Measurements from ENCODE around the gene EXD3. TPM values are rescaled to one million over a fixed set of nuclear protein-coding genes. Genes with fewer than 3 reads are reported as not detected.

The EXD3 gene
- total and polyA plus RNA-seq, 2 of the 13 experiments (the other 11 are each of a cell fraction or from before 2014, with no cell fraction given), result 2.7 to 4.8 TPM

DNA sequence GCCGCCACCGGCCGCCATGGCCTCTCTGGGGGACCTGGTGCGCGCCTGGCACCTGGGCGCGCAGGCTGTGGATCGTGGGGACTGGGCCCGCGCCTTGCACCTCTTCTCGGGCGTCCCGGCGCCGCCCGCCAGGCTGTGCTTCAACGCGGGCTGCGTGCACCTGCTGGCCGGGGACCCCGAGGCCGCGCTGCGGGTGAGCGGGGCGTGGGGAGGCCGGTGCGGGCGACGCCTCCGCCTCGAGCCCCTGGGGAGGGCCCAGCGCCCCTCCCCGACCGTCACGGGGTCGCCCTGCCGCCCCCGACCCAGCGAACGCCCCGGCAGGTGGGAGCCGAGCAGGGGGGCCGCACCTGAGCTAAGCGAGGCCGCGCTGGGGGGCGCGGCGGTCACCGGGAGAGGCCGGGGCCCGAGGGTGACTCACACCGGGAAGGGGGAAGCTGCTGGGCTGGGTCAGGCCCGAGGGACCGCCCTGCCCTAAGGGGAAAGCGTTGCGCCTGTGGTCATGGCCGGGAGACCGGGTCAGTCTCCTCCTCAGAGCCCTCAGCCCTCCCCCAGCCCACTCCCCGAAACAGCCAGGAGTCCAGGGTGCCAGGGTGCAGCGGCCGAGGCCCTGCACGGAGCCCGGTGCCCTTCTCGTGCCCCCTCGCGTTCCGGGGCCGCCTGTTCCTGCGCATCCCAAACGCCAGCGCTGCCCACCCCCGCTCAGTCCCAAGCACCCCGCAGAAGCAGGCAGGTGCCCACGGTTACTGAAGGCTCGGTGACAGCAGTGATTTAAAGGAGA, 741 bp upstream of the EXD3 start (continued):
- TF ChIP-seq, protein P1, sequence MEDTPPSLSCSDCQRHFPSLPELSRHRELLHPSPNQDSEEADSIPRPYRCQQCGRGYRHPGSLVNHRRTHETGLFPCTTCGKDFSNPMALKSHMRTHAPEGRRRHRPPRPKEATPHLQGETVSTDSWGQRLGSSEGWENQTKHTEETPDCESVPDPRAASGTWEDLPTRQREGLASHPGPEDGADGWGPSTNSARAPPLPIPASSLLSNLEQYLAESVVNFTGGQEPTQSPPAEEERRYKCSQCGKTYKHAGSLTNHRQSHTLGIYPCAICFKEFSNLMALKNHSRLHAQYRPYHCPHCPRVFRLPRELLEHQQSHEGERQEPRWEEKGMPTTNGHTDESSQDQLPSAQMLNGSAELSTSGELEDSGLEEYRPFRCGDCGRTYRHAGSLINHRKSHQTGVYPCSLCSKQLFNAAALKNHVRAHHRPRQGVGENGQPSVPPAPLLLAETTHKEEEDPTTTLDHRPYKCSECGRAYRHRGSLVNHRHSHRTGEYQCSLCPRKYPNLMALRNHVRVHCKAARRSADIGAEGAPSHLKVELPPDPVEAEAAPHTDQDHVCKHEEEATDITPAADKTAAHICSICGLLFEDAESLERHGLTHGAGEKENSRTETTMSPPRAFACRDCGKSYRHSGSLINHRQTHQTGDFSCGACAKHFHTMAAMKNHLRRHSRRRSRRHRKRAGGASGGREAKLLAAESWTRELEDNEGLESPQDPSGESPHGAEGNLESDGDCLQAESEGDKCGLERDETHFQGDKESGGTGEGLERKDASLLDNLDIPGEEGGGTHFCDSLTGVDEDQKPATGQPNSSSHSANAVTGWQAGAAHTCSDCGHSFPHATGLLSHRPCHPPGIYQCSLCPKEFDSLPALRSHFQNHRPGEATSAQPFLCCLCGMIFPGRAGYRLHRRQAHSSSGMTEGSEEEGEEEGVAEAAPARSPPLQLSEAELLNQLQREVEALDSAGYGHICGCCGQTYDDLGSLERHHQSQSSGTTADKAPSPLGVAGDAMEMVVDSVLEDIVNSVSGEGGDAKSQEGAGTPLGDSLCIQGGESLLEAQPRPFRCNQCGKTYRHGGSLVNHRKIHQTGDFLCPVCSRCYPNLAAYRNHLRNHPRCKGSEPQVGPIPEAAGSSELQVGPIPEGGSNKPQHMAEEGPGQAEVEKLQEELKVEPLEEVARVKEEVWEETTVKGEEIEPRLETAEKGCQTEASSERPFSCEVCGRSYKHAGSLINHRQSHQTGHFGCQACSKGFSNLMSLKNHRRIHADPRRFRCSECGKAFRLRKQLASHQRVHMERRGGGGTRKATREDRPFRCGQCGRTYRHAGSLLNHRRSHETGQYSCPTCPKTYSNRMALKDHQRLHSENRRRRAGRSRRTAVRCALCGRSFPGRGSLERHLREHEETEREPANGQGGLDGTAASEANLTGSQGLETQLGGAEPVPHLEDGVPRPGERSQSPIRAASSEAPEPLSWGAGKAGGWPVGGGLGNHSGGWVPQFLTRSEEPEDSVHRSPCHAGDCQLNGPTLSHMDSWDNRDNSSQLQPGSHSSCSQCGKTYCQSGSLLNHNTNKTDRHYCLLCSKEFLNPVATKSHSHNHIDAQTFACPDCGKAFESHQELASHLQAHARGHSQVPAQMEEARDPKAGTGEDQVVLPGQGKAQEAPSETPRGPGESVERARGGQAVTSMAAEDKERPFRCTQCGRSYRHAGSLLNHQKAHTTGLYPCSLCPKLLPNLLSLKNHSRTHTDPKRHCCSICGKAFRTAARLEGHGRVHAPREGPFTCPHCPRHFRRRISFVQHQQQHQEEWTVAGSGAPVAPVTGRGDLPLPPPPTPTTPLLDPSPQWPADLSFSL (CRISPR knock-in tag; IDR thresholded peaks at IDR 0.05), result no peak
- TF ChIP-seq ZNF264 (CRISPR knock-in tag; IDR thresholded peaks at IDR 0.05) (no peak), NCOA5 (CRISPR knock-in tag; IDR thresholded peaks at IDR 0.05) (no peak), TGIF2 (CRISPR knock-in tag; IDR thresholded peaks at IDR 0.05) (no peak), ZNF598 (CRISPR knock-in tag; IDR thresholded peaks at IDR 0.05; ENCODE audit: borderline replicate concordance) (no peak), NR2F6 (IDR thresholded peaks at IDR 0.05) (no peak), NR2F6 (CRISPR knock-in tag; IDR thresholded peaks at IDR 0.05) (0 out of 2 replicates have a peak, but pooled peaks have one; percentile 11), ZNF841 (CRISPR knock-in tag; IDR thresholded peaks at IDR 0.05; ENCODE audit: borderline replicate concordance) (no peak)
- TF ChIP-seq, protein P2, sequence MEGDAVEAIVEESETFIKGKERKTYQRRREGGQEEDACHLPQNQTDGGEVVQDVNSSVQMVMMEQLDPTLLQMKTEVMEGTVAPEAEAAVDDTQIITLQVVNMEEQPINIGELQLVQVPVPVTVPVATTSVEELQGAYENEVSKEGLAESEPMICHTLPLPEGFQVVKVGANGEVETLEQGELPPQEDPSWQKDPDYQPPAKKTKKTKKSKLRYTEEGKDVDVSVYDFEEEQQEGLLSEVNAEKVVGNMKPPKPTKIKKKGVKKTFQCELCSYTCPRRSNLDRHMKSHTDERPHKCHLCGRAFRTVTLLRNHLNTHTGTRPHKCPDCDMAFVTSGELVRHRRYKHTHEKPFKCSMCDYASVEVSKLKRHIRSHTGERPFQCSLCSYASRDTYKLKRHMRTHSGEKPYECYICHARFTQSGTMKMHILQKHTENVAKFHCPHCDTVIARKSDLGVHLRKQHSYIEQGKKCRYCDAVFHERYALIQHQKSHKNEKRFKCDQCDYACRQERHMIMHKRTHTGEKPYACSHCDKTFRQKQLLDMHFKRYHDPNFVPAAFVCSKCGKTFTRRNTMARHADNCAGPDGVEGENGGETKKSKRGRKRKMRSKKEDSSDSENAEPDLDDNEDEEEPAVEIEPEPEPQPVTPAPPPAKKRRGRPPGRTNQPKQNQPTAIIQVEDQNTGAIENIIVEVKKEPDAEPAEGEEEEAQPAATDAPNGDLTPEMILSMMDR (CRISPR knock-in tag; IDR thresholded peaks at IDR 0.05), result peak; percentile 15; the same call in 1 of the 2 replicates
- TF ChIP-seq, protein P3, sequence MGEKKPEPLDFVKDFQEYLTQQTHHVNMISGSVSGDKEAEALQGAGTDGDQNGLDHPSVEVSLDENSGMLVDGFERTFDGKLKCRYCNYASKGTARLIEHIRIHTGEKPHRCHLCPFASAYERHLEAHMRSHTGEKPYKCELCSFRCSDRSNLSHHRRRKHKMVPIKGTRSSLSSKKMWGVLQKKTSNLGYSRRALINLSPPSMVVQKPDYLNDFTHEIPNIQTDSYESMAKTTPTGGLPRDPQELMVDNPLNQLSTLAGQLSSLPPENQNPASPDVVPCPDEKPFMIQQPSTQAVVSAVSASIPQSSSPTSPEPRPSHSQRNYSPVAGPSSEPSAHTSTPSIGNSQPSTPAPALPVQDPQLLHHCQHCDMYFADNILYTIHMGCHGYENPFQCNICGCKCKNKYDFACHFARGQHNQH (CRISPR knock-in tag; IDR thresholded peaks at IDR 0.05), result 0 out of 2 replicates have a peak, but pooled peaks have one; percentile 4
- TF ChIP-seq, protein P4, sequence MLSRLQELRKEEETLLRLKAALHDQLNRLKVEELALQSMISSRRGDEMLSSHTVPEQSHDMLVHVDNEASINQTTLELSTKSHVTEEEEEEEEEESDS (CRISPR knock-in tag; IDR thresholded peaks at IDR 0.05; ENCODE audit: borderline replicate concordance), result no peak
- TF ChIP-seq, protein P5, sequence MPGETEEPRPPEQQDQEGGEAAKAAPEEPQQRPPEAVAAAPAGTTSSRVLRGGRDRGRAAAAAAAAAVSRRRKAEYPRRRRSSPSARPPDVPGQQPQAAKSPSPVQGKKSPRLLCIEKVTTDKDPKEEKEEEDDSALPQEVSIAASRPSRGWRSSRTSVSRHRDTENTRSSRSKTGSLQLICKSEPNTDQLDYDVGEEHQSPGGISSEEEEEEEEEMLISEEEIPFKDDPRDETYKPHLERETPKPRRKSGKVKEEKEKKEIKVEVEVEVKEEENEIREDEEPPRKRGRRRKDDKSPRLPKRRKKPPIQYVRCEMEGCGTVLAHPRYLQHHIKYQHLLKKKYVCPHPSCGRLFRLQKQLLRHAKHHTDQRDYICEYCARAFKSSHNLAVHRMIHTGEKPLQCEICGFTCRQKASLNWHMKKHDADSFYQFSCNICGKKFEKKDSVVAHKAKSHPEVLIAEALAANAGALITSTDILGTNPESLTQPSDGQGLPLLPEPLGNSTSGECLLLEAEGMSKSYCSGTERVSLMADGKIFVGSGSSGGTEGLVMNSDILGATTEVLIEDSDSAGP (CRISPR knock-in tag; IDR thresholded peaks at IDR 0.05; ENCODE audit: borderline replicate concordance), result no peak; the same call in 1 of the 2 replicates
- TF ChIP-seq, protein P6, sequence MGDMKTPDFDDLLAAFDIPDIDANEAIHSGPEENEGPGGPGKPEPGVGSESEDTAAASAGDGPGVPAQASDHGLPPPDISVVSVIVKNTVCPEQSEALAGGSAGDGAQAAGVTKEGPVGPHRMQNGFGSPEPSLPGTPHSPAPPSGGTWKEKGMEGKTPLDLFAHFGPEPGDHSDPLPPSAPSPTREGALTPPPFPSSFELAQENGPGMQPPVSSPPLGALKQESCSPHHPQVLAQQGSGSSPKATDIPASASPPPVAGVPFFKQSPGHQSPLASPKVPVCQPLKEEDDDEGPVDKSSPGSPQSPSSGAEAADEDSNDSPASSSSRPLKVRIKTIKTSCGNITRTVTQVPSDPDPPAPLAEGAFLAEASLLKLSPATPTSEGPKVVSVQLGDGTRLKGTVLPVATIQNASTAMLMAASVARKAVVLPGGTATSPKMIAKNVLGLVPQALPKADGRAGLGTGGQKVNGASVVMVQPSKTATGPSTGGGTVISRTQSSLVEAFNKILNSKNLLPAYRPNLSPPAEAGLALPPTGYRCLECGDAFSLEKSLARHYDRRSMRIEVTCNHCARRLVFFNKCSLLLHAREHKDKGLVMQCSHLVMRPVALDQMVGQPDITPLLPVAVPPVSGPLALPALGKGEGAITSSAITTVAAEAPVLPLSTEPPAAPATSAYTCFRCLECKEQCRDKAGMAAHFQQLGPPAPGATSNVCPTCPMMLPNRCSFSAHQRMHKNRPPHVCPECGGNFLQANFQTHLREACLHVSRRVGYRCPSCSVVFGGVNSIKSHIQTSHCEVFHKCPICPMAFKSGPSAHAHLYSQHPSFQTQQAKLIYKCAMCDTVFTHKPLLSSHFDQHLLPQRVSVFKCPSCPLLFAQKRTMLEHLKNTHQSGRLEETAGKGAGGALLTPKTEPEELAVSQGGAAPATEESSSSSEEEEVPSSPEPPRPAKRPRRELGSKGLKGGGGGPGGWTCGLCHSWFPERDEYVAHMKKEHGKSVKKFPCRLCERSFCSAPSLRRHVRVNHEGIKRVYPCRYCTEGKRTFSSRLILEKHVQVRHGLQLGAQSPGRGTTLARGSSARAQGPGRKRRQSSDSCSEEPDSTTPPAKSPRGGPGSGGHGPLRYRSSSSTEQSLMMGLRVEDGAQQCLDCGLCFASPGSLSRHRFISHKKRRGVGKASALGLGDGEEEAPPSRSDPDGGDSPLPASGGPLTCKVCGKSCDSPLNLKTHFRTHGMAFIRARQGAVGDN (CRISPR knock-in tag; IDR thresholded peaks at IDR 0.05), result peak; percentile 8
